Endothelial cell of umbilical vein (primary cell): ENCODE results near the gene SLC6A6. TPM values are rescaled to one million over a fixed set of nuclear protein-coding genes. Genes with fewer than 3 reads are reported as not detected.

Experiments
- BruUV-seq: library from RNA; stranded (reverse); fragments of 400-500 nt; replicated peaks from 2 replicates; lab custom pipeline; 2021; lab: Mats Ljungman, UMichigan
- CTCF ChIA-PET: fragments of 300-600, 350-600 bp; sonication (Branson Sonifier 250); formaldehyde crosslinking; loops from one replicate; lab custom pipeline; 2021; ENCODE audit warnings: antibody characterized with exemption, inconsistent platforms; lab: Charles Lee
- POLR2A ChIA-PET: fragments of 300-600, 350-600 bp; sonication (Branson Sonifier 250); formaldehyde crosslinking; loops from one replicate; lab custom pipeline; 2021; ENCODE audit warnings: antibody characterized with exemption, inconsistent platforms; lab: Charles Lee
- DNase-seq: peaks from one replicate; pipeline ENCODE4 v3.0.0-alpha.2; 2011; ENCODE audit warnings: low read depth, low spot score
- FAIRE-seq: peaks from 2 replicates; lab custom pipeline; 2011; peaks lifted over from hg19 to GRCh38; lab: Jason Lieb, UNC
- H2AFZ ChIP-seq: 2 replicates; pipeline ENCODE4 v1.6.0; 2012; ENCODE audit warnings: low read depth, low read length, control low read depth, inconsistent platforms
- H3K27ac ChIP-seq: 2 replicates; pipeline ENCODE4 v1.5.1; 2011; ENCODE audit warnings: low read depth, mild to moderate bottlenecking, control low read depth, low read length, moderate library complexity; ENCODE audit not compliant: insufficient read depth
- H3K27me3 ChIP-seq, 2 experiments: 2 replicates each; pipeline versions ENCODE4 v1.6.0 to v1.6.1; 2011; ENCODE audit warnings: low read length in 2 of 2, mixed read lengths in 1 of 2; ENCODE audit not compliant: control insufficient read depth in 2 of 2, insufficient read depth in 2 of 2
- H3K36me3 ChIP-seq, 2 experiments: 2 replicates in 1 of 2; 3 replicates in 1 of 2; pipeline ENCODE4 v1.5.1; 2011; ENCODE audit warnings: low read length in 2 of 2, mild to moderate bottlenecking in 1 of 2, moderate library complexity in 1 of 2; ENCODE audit not compliant: control insufficient read depth in 2 of 2, insufficient read depth in 2 of 2; ENCODE audit errors: extremely low read depth in 1 of 2
- H3K4me1 ChIP-seq: 3 replicates; pipeline ENCODE4 v1.5.1; 2011; ENCODE audit warnings: mild to moderate bottlenecking, low read length; ENCODE audit not compliant: control insufficient read depth, insufficient read depth; ENCODE audit errors: extremely low read depth
- H3K4me2 ChIP-seq: 2 replicates; pipeline ENCODE4 v1.6.1; 2011; ENCODE audit warnings: low read length, control low read depth, mixed read lengths; ENCODE audit not compliant: insufficient read depth
- H3K4me3 ChIP-seq, 3 experiments: fragments of 200-600 bp in 1 of 3; sonication (generic), shearing (Covaris generic) in 1 of 3; replicated peaks in 1 of 3; 2 replicates each; pipeline ENCODE4 v1.5.1; 2011 to 2016; ENCODE audit warnings: control low read depth in 3 of 3, low read length in 3 of 3, mild to moderate bottlenecking in 2 of 3, inconsistent platforms in 1 of 3, low read depth in 1 of 3, moderate library complexity in 1 of 3; ENCODE audit not compliant: insufficient read depth in 1 of 3
- H3K79me2 ChIP-seq: 2 replicates; pipeline ENCODE4 v1.6.0; 2012; ENCODE audit warnings: low read length, inconsistent platforms; ENCODE audit not compliant: control insufficient read depth, insufficient read depth
- H3K9ac ChIP-seq: replicated peaks from 2 replicates; pipeline ENCODE3; 2011; ENCODE audit warnings: low read length, control low read depth; ENCODE audit not compliant: insufficient read depth; ENCODE audit errors: extremely low read depth
- H3K9me1 ChIP-seq: replicated peaks from 3 replicates; pipeline ENCODE4 v1.6.0; 2011; ENCODE audit warnings: mild to moderate bottlenecking, low read length; ENCODE audit not compliant: control insufficient read depth, insufficient read depth; ENCODE audit errors: extremely low read depth
- H3K9me3 ChIP-seq: replicated peaks from 2 replicates; pipeline ENCODE4 v1.5.1; 2012; ENCODE audit warnings: low read length, inconsistent platforms; ENCODE audit not compliant: control insufficient read depth, insufficient read depth
- H4K20me1 ChIP-seq: replicated peaks from 2 replicates; pipeline ENCODE3; 2011; ENCODE audit warnings: mild to moderate bottlenecking, low read length; ENCODE audit not compliant: control insufficient read depth, insufficient read depth; ENCODE audit errors: extremely low read depth
- CTCF ChIP-seq, 2 donors: IDR thresholded peaks; 1 replicate in 1 of 2; 2 replicates in 1 of 2; pipeline ENCODE4 v1.5.1; 2011; ENCODE audit warnings: low read length in 2 of 2, mild to moderate bottlenecking in 2 of 2, moderate library complexity in 2 of 2, control low read depth in 1 of 2, inconsistent platforms in 1 of 2, low read depth in 1 of 2; ENCODE audit not compliant: insufficient read depth in 1 of 2; ENCODE audit errors: extremely low read depth in 1 of 2
- FOS ChIP-seq: IDR thresholded peaks from 2 replicates; pipeline ENCODE4 v1.6.1; 2011; ENCODE audit warnings: mild to moderate bottlenecking, low read length, moderate library complexity, borderline replicate concordance; ENCODE audit not compliant: insufficient read depth
- GATA2 ChIP-seq: IDR thresholded peaks from 2 replicates; pipeline ENCODE4 v1.7.0; 2011; ENCODE audit warnings: low read depth, mild to moderate bottlenecking, moderate library complexity, mixed read lengths, low read length; ENCODE audit not compliant: insufficient read length, insufficient read depth
- MYC ChIP-seq: IDR thresholded peaks from one replicate; pipeline ENCODE4 v1.6.1; 2011; ENCODE audit warnings: mild to moderate bottlenecking, low read depth, low read length
- POLR2A ChIP-seq: IDR thresholded peaks from 2 replicates; pipeline ENCODE4 v1.6.1; 2012; ENCODE audit warnings: low read depth, mild to moderate bottlenecking, control low read depth, low read length
- POLR2AphosphoS5 ChIP-seq: IDR thresholded peaks from 2 replicates; pipeline ENCODE4 v1.6.1; 2012; ENCODE audit warnings: low read depth, mild to moderate bottlenecking, control low read depth, low read length, moderate library complexity; ENCODE audit not compliant: insufficient read depth
- dilution Hi-C: fragments of 300-500 bp; cut with MboI; formaldehyde crosslinking; loops from one replicate; pipeline ENCODE4 v1.15.0; 2019; ENCODE audit warnings: low sequenced_read_pairs; ENCODE audit not compliant: extremely low pct_ligation_motif_present
- intact Hi-C: fragments of 100-400 bp; cut with micrococcal nuclease; formaldehyde crosslinking; loops from one replicate; pipeline ENCODE4 v1.10.0; 2022
- polyA plus RNA-seq, 4 experiments: library from polyadenylated mRNA; depleted of rRNA in 3 of 4; stranded (reverse) in 3 of 4; unstranded in 1 of 4; fragments of >200 nt; gene quantifications; 2 replicates each; pipeline versions ENCODE4 v1.2.1 to v1.2.3, GENCODE V29; 2011 to 2012; ENCODE audit warnings: missing spikeins in 1 of 4
- total RNA-seq: library from RNA; stranded (reverse); gene quantifications from 2 replicates; pipeline ENCODE4 v1.2.3, GENCODE V29; 2021

The SLC6A6 gene
- total and polyA plus RNA-seq, 2 donors (not counting 3 experiments of a cell fraction or from before 2014, with no cell fraction given), result 25.7 to 38.0 TPM

DNA sequence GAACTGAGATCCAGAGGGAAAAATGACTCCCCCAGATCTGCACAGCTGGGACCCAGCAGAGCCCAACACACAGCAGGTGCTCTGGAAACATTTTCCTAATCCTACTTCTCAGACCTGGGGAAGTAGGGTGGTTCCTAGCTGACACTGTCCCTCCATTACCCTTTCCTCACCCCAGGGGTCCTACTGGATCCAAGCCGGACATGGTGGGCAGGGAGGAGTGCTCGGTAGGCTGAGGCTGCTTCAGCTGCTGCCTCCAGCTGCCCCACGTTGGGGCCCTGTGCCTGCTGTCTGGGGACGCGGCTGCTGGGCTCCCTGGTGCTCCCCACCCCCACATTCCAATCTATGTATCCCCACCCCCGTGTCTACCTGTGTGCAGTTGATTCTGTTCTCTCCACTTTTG is 29.8 kb upstream of the SLC6A6 start:
- H3K4me3 ChIP-seq, result no peak overlapping the region
- peaks cover 4% of the 10 kb centered on the region for H3K4me1 ChIP-seq
- no peak overlapping the region for H2AFZ ChIP-seq
- no peaks in the 10 kb centered on the region for H3K9me1 ChIP-seq
- H3K79me2 ChIP-seq, result no peaks in the 10 kb centered on the region
- CTCF ChIA-PET, result interaction anchor here (1.0 to 1.8 kb wide), 2 partner anchors 89 to 169 kb away, joined by 3 to 4 read pairs; no protein-coding TSS in a partner anchor
- H3K27me3 ChIP-seq, result no peaks in the 10 kb centered on the region
- no peaks in the 10 kb centered on the region for H3K36me3 ChIP-seq
- H3K27ac ChIP-seq, result no peak overlapping the region
- no peak for TF ChIP-seq CTCF (IDR thresholded peaks at IDR 0.05; ENCODE audit: extremely low read depth in 1 of 2, insufficient read depth in 1 of 2, low read depth in 1 of 2, low read length in 2 of 2)
- TF ChIP-seq GATA2, result no peak
- TF ChIP-seq MYC, result no peak
- no peak for TF ChIP-seq FOS
- no peak for TF ChIP-seq POLR2A
- no peak for TF ChIP-seq POLR2AphosphoS5
- dilution Hi-C loops (no loop called here), intact Hi-C loops (no loop called here)
- H3K9ac ChIP-seq, result no peak overlapping the region
- no peaks in the 10 kb centered on the region for H3K9me3 ChIP-seq
- FAIRE-seq (no peak), DNase-seq (no peak)
- no peaks in the 10 kb centered on the region for H4K20me1 ChIP-seq
- no TSS peak for BruUV-seq
- H3K4me2 ChIP-seq, result no peak overlapping the region
- POLR2A ChIA-PET, result no interaction called here
